Skin of body (tissue), 2 donors: ENCODE results near the gene TLE7. TPM values are rescaled to one million over a fixed set of nuclear protein-coding genes. Genes with fewer than 3 reads are reported as not detected.
A peak's percentile ranks its signal among the peaks of the same experiment; 100 is the strongest.

Experiments
- DNase-seq: peaks from one replicate; lab custom pipeline; 2025; lab: John Stamatoyannopoulos, UW
- total RNA-seq: library from RNA; depleted of rRNA; stranded (reverse); fragments of >200 nt; gene quantifications from one replicate; pipeline ENCODE4 v1.2.3, GENCODE V29; 2014

The TLE7 gene
- total RNA-seq, 1 donor from 2014 or later, result not detected

- peak; percentile 12 for DNase-seq
Measured at GRCh38 chr16:71412270-71413160, 29.3 kb downstream of the TLE7 start.

- DNase-seq, result no peak
Measured at GRCh38 chr16:71410146-71410545, 31.7 kb downstream of the TLE7 start.

- DNase-seq, result no peak
Measured at GRCh38 chr16:71409011-71409775, 32.7 kb downstream of the TLE7 start.

- no peak for DNase-seq
Measured at GRCh38 chr16:71408536-71408935, 33.3 kb downstream of the TLE7 start.

GRCh38 chr16:71407731-71408130 lies 34.1 kb downstream of the TLE7 start:
- DNase-seq, result no peak

GRCh38 chr16:71406724-71407123 lies 35.1 kb downstream of the TLE7 start:
- DNase-seq, result no peak

- no peak for DNase-seq
Measured at GRCh38 chr16:71406316-71406715, 35.5 kb downstream of the TLE7 start.

GRCh38 chr16:71404364-71404763 lies 37.5 kb downstream of the TLE7 start:
- no peak for DNase-seq

GRCh38 chr16:71402674-71403073 lies 39.2 kb downstream of the TLE7 start:
- DNase-seq, result no peak

- no peak for DNase-seq
Measured at GRCh38 chr16:71402007-71402406, 39.8 kb downstream of the TLE7 start.

- DNase-seq, result no peak
Measured at GRCh38 chr16:71399801-71400563, 41.9 kb downstream of the TLE7 start.

- no peak for DNase-seq
Measured at GRCh38 chr16:71396594-71396993, 45.3 kb downstream of the TLE7 start.

- no peak for DNase-seq
Measured at GRCh38 chr16:71389330-71389729, 52.5 kb downstream of the TLE7 start.

- DNase-seq, result no peak
Measured at GRCh38 chr16:71387045-71387871, 54.6 kb downstream of the TLE7 start.

GRCh38 chr16:71384073-71384724 lies 57.7 kb downstream of the TLE7 start:
- DNase-seq, result no peak

GRCh38 chr16:71383054-71383773 lies 58.6 kb downstream of the TLE7 start:
- no peak for DNase-seq

GRCh38 chr16:71380831-71381230 lies 61.0 kb downstream of the TLE7 start:
- no peak for DNase-seq
